Kidney (tissue), 14 donors: Measurements from ENCODE around the gene ARID3B. TPM values are rescaled to one million over a fixed set of nuclear protein-coding genes. Genes with fewer than 3 reads are reported as not detected.

Experiments
- DNase-seq, 5 donors: peaks; one replicate each; pipeline ENCODE4 v3.0.0-alpha.2; 2013 to 2020
- FAIRE-seq: peaks from 2 replicates; lab custom pipeline; 2012; peaks lifted over from hg19 to GRCh38; lab: Jason Lieb, UNC
- H3K27ac ChIP-seq, 2 donors: one replicate each; pipeline ENCODE4 v1.7.0; 2013; ENCODE audit warnings: low read depth in 2 of 2, low read length in 2 of 2, inconsistent platforms in 1 of 2
- H3K27me3 ChIP-seq: one replicate; pipeline ENCODE4 v1.7.1; 2013; ENCODE audit warnings: low read length, inconsistent platforms; ENCODE audit not compliant: control insufficient read depth, insufficient read depth
- H3K36me3 ChIP-seq, 3 donors: one replicate each; pipeline versions ENCODE4 v1.7.0 to v1.7.1; 2013; ENCODE audit warnings: low read length in 3 of 3, control low read depth in 1 of 3, inconsistent platforms in 1 of 3; ENCODE audit not compliant: insufficient read depth in 3 of 3, control insufficient read depth in 2 of 3
- H3K4me1 ChIP-seq, 3 donors: one replicate each; pipeline versions ENCODE4 v1.7.0 to v1.7.1; 2013; ENCODE audit warnings: low read length in 3 of 3, inconsistent platforms in 1 of 3, low read depth in 1 of 3; ENCODE audit not compliant: control insufficient read depth in 2 of 3, insufficient read depth in 2 of 3
- H3K4me3 ChIP-seq, 3 donors: one replicate each; pipeline versions ENCODE4 v1.7.0 to v1.8.1; 2013; ENCODE audit warnings: low read length in 3 of 3, control low read depth in 1 of 3, inconsistent platforms in 1 of 3
- H3K9ac ChIP-seq, 3 donors: one replicate each; pipeline versions ENCODE4 v1.7.0 to v1.7.1; 2013; ENCODE audit warnings: low read length in 3 of 3, control low read depth in 1 of 3, inconsistent platforms in 1 of 3
- H3K9me3 ChIP-seq, 3 donors: one replicate each; pipeline versions ENCODE4 v1.7.0 to v1.7.1; 2013; ENCODE audit warnings: low read length in 3 of 3, control low read depth in 1 of 3, inconsistent platforms in 1 of 3; ENCODE audit not compliant: control insufficient read depth in 2 of 3, insufficient read depth in 1 of 3
- intact Hi-C: fragments of 100-400 bp; cut with DNase I; formaldehyde crosslinking; loops from one replicate; pipeline ENCODE4 v1.11.1; 2022
- polyA plus RNA-seq: library from polyadenylated mRNA; stranded (reverse); fragments of 350-450 nt; fragmentation: Illumina TruSeq; extraction: RNeasy Lipid Tissue Mini Kit (QIAGEN cat#74804); gene quantifications from one replicate; pipeline ENCODE4 v1.2.3, GENCODE V29; 2014; ENCODE audit warnings: low read depth, low replicate concordance; ENCODE audit not compliant: insufficient read depth
- total RNA-seq: library from RNA; stranded (reverse); fragmentation: NEBNext Ultra II Directional; extraction: Animal tissue kit (Norgen Biotek cat#: 25700); gene quantifications from one replicate; pipeline ENCODE4 v1.2.1, GENCODE V29; 2021
- TF ChIP-seq, protein P1 (sequence below): IDR thresholded peaks from 3 replicates; pipeline ENCODE4 v1.5.1; 2012; ENCODE audit warnings: mild to moderate bottlenecking, moderate library complexity, borderline replicate concordance; ENCODE audit not compliant: insufficient read depth; ENCODE audit errors: extremely low read depth
- donor health status: control.
- donor health status: control.
- donor health status: control.
- donor health status: control.
- donor health status: control.
- donor health status: DM: yes; HTN: yes; CAD: no.
- donor health status: Normal renal cell carcinoma (clear cell type).

ARID3B gene
- total and polyA plus RNA-seq, 2 donors from 2014 or later, result 2.3 to 6.2 TPM

DNA sequence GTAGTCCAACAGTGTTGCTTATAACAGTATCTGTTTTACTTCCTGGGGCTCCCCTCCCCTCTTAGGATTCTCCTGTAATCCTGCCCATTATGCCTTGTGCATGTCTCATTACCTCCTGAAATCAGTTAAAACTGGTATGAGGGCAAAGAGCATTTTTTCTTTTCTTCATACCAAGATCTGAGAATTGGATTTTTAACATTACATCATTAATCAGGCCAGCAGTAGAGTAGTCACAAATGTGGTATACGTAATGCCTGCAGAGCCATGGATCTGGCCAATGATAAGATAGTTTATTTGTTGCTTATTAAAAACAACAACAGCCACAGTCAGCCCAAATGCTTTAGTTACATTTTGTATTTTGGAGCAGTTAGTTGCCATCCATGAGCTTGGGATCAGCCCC is 23.2 kb downstream of the ARID3B start:
- DNase-seq, result no peak
- H3K9me3 ChIP-seq, result no peaks in the 10 kb centered on the region
- FAIRE-seq, result no peak
- H3K27ac ChIP-seq, result no peak overlapping the region
- peaks cover 0 to 4% (median 0%) of the 10 kb centered on the region in 3 donors for H3K4me1 ChIP-seq
- intact Hi-C loops, result no loop called here
- no peaks in the 10 kb centered on the region for H3K36me3 ChIP-seq
- TF ChIP-seq, protein P1, sequence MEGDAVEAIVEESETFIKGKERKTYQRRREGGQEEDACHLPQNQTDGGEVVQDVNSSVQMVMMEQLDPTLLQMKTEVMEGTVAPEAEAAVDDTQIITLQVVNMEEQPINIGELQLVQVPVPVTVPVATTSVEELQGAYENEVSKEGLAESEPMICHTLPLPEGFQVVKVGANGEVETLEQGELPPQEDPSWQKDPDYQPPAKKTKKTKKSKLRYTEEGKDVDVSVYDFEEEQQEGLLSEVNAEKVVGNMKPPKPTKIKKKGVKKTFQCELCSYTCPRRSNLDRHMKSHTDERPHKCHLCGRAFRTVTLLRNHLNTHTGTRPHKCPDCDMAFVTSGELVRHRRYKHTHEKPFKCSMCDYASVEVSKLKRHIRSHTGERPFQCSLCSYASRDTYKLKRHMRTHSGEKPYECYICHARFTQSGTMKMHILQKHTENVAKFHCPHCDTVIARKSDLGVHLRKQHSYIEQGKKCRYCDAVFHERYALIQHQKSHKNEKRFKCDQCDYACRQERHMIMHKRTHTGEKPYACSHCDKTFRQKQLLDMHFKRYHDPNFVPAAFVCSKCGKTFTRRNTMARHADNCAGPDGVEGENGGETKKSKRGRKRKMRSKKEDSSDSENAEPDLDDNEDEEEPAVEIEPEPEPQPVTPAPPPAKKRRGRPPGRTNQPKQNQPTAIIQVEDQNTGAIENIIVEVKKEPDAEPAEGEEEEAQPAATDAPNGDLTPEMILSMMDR, result no peak
- no peaks in the 10 kb centered on the region for H3K27me3 ChIP-seq
- H3K4me3 ChIP-seq, result no peak overlapping the region
- H3K9ac ChIP-seq, result no peak overlapping the region

DNA sequence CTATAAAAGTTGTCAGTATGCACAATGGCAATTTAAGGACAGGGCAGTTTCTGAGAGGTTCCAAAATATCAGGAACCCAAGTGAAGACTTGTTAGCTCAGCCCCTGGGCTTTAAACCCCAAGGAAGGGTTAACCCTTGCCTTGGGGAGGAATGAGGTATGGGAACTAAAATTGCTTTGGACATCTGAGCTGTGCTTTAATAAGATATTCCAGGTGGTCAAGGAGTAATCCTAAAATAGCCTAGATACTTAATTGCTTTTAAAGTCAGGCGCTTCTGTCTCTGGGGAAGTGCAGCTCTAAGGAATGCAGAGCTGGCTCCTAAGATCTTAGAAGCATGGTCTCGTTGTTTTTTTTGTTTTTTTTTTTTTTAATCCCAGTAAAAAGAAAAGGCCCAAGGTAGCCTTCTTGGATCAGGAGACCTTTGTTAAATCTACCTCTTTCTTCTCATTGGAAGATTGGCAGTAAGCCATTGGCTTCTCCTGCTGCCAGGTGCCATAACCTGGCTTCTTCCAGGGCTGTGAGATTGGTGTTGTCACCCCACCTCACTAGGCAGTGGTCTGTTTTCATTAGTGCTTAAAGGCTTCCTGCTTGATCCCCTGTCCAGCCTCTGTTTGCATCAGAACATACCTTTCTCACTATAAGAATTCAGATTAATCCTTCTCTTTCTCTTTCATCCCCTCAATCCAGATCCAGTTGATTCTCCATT is 24.5 kb downstream of the ARID3B start:
- H3K4me1 ChIP-seq, result peaks cover 0 to 4% (median 0%) of the 10 kb centered on the region in 3 donors
- no peak overlapping the region for H3K9ac ChIP-seq
- H3K4me3 ChIP-seq, result no peak overlapping the region
- no peaks in the 10 kb centered on the region for H3K36me3 ChIP-seq
- DNase-seq, result no peak
- TF ChIP-seq, protein P1, result no peak
- no peak for FAIRE-seq
- no peaks in the 10 kb centered on the region for H3K9me3 ChIP-seq
- no peak overlapping the region for H3K27ac ChIP-seq
- intact Hi-C loops, result no loop called here
- H3K27me3 ChIP-seq, result no peaks in the 10 kb centered on the region

DNA sequence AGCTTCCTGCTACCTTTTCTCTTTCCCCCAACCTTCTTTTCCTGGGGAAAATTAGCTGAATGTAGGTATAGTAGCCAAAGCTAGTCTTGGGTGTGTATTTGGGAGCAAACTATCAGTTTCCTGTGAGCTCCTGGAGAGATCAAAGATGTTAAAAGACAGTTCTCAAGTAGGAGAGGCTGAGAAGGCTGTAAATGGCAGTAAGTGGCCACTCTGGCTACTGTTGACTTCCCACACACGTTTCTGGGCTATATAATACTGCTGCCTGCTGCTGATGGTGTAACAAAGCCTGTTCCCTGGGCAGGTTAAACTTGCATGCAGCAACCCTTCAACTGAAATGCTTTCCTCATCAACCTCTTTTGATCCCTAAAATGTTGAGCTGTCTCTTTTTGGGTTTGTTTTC is 27.6 kb downstream of the ARID3B start:
- DNase-seq (no peak), FAIRE-seq (no peak)
- Histone ChIP-seq H3K9ac (no peak overlapping the region), H3K27me3 (no peaks in the 10 kb centered on the region), H3K36me3 (peaks cover 0 to 5% (median 4%) of the 10 kb centered on the region in 3 donors), H3K9me3 (no peaks in the 10 kb centered on the region), H3K4me1 (peaks cover 0 to 4% (median 0%) of the 10 kb centered on the region in 3 donors), H3K4me3 (no peak overlapping the region), H3K27ac (no peak overlapping the region)
- intact Hi-C loops, result no loop called here
- TF ChIP-seq, protein P1, result no peak
